ENCODE measurements around the gene SLC39A6.

DNA sequence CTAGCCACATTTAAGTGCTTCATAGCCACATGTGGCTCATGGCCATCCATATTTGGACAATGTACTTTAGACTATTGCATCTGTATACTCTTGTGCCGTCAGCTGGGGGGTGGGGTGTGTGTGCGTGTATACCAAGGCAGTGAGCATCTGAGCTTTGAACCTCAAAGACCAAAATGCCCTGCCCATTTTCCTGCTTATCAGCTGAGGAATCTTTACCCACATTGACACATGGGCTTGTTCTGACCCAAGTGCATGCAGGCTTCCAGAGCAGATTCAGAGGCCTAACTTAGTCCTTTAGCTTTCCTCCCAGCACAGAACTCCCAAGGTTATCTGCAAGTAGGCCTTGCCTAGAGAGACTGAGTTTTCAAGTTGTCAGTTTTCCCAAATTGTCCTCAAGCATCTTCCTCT lies 47.0 kb upstream of the SLC39A6 start:
- no peak for TF ChIP-seq POLR2A (IDR thresholded peaks at IDR 0.05; ENCODE audit: low read length)
- no peak for TF ChIP-seq GATA1 (IDR thresholded peaks at IDR 0.05; ENCODE audit: low read depth, low read length)

Data from erythroblast (primary cell).